GM23338 (cell line): ENCODE measurements around the gene CDK17.

Source experiments
- CREB1 ChIP-seq: fragments of 250-450 bp; sonication (Bioruptor Pico); IDR thresholded peaks from 2 replicates; pipeline ENCODE4 v1.5.0; 2020; ENCODE audit warnings: low read depth, mild to moderate bottlenecking, moderate library complexity
- EZH2 ChIP-seq: fragments of 200-600 bp; sonication (generic); IDR thresholded peaks from one replicate; pipeline ENCODE4 v1.8.0; 2017; ENCODE audit warnings: antibody characterized with exemption, mild to moderate bottlenecking, low read depth; ENCODE audit not compliant: unreplicated experiment
- EZH2phosphoT487 ChIP-seq: fragments of 200-600 bp; sonication (generic); IDR thresholded peaks from one replicate; pipeline ENCODE4 v1.8.1; 2018; ENCODE audit warnings: antibody characterized with exemption; ENCODE audit not compliant: unreplicated experiment
- JUNB ChIP-seq: IDR thresholded peaks from one replicate; pipeline ENCODE4 v1.6.1; 2016; ENCODE audit warnings: antibody characterized with exemption; ENCODE audit not compliant: unreplicated experiment
- NANOG ChIP-seq: IDR thresholded peaks from 2 replicates; pipeline ENCODE4 v1.6.1; 2016; ENCODE audit warnings: antibody characterized with exemption, borderline replicate concordance
- POLR2AphosphoS5 ChIP-seq: IDR thresholded peaks from 2 replicates; pipeline ENCODE4 v1.6.1; 2016; ENCODE audit warnings: antibody characterized with exemption, low read depth
- ZNF114 ChIP-seq: fragments of 250-450 bp; sonication (Bioruptor Pico); IDR thresholded peaks from 2 replicates; pipeline ENCODE4 v1.5.0; 2020; ENCODE audit warnings: mild to moderate bottlenecking, moderate library complexity
- ZNF331 ChIP-seq: fragments of 250-450 bp; sonication (Bioruptor Pico); IDR thresholded peaks from 2 replicates; pipeline ENCODE4 v1.5.0; 2020; ENCODE audit warnings: low read depth, mild to moderate bottlenecking, moderate library complexity
- TF ChIP-seq, protein P1 (sequence below), 2 experiments: fragments of 200-600 bp in 1 of 2; sonication (generic) in 1 of 2; conservative IDR thresholded peaks; 2 replicates each; pipeline versions ENCODE4 v1.5.1 to v1.6.1; 2016 to 2017; ENCODE audit warnings: antibody characterized with exemption in 2 of 2, low read depth in 2 of 2, mild to moderate bottlenecking in 2 of 2, moderate library complexity in 1 of 2
- TF ChIP-seq, protein P2 (sequence below): IDR thresholded peaks from one replicate; pipeline ENCODE4 v1.6.1; 2018; ENCODE audit warnings: antibody characterized with exemption; ENCODE audit not compliant: unreplicated experiment
- TF ChIP-seq, protein P3 (sequence below): IDR thresholded peaks from 2 replicates; pipeline ENCODE4 v1.6.1; 2016; ENCODE audit warnings: antibody characterized with exemption

DNA sequence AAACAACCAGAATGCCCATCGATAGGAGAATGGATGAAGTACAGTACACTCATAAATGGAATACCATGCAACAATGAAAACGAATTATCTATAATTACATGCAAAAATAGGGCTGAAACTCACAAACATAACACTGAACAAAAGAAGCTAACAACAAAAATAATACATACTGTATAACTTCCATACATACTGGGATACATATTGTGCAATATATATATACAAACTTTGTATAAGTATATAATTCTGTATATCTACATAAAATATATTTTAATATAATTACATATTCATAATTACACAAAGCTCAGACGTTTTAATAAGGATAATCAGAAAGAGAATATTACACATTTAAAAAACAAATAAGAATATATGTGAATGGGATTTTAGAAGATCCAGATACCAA, 90.2 kb downstream of the CDK17 start:
- TF ChIP-seq CREB1 (CRISPR knock-in tag) (no peak), EZH2 (no peak), POLR2AphosphoS5 (no peak), ZNF114 (CRISPR knock-in tag) (no peak), EZH2phosphoT487 (no peak), JUNB (no peak), ZNF331 (CRISPR knock-in tag) (no peak), NANOG (no peak)
- TF ChIP-seq, protein P1, sequence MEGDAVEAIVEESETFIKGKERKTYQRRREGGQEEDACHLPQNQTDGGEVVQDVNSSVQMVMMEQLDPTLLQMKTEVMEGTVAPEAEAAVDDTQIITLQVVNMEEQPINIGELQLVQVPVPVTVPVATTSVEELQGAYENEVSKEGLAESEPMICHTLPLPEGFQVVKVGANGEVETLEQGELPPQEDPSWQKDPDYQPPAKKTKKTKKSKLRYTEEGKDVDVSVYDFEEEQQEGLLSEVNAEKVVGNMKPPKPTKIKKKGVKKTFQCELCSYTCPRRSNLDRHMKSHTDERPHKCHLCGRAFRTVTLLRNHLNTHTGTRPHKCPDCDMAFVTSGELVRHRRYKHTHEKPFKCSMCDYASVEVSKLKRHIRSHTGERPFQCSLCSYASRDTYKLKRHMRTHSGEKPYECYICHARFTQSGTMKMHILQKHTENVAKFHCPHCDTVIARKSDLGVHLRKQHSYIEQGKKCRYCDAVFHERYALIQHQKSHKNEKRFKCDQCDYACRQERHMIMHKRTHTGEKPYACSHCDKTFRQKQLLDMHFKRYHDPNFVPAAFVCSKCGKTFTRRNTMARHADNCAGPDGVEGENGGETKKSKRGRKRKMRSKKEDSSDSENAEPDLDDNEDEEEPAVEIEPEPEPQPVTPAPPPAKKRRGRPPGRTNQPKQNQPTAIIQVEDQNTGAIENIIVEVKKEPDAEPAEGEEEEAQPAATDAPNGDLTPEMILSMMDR (conservative IDR thresholded peaks at IDR 0.05; ENCODE audit: low read depth in 2 of 2) = no peak
- TF ChIP-seq, protein P2, sequence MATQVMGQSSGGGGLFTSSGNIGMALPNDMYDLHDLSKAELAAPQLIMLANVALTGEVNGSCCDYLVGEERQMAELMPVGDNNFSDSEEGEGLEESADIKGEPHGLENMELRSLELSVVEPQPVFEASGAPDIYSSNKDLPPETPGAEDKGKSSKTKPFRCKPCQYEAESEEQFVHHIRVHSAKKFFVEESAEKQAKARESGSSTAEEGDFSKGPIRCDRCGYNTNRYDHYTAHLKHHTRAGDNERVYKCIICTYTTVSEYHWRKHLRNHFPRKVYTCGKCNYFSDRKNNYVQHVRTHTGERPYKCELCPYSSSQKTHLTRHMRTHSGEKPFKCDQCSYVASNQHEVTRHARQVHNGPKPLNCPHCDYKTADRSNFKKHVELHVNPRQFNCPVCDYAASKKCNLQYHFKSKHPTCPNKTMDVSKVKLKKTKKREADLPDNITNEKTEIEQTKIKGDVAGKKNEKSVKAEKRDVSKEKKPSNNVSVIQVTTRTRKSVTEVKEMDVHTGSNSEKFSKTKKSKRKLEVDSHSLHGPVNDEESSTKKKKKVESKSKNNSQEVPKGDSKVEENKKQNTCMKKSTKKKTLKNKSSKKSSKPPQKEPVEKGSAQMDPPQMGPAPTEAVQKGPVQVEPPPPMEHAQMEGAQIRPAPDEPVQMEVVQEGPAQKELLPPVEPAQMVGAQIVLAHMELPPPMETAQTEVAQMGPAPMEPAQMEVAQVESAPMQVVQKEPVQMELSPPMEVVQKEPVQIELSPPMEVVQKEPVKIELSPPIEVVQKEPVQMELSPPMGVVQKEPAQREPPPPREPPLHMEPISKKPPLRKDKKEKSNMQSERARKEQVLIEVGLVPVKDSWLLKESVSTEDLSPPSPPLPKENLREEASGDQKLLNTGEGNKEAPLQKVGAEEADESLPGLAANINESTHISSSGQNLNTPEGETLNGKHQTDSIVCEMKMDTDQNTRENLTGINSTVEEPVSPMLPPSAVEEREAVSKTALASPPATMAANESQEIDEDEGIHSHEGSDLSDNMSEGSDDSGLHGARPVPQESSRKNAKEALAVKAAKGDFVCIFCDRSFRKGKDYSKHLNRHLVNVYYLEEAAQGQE = no peak
- TF ChIP-seq, protein P3, sequence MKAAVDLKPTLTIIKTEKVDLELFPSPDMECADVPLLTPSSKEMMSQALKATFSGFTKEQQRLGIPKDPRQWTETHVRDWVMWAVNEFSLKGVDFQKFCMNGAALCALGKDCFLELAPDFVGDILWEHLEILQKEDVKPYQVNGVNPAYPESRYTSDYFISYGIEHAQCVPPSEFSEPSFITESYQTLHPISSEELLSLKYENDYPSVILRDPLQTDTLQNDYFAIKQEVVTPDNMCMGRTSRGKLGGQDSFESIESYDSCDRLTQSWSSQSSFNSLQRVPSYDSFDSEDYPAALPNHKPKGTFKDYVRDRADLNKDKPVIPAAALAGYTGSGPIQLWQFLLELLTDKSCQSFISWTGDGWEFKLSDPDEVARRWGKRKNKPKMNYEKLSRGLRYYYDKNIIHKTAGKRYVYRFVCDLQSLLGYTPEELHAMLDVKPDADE = no peak
